Gastroesophageal sphincter (tissue), 4 donors: ENCODE measurements around the gene PEX6. TPM values are rescaled to one million over a fixed set of nuclear protein-coding genes. Genes with fewer than 3 reads are reported as not detected.

Experiments used
- ATAC-seq: fragments of 150-250 bp; one replicate; pipeline ENCODE4 v1.9.1; 2016; ENCODE audit warnings: mild to moderate bottlenecking, moderate library complexity
- H3K27ac ChIP-seq, 4 donors: fragments of 200-600 bp; sonication (generic) in 3 of 4; 1 replicate in 3 of 4; 2 replicates in 1 of 4; pipeline ENCODE4 v1.5.1; 2016 to 2019
- H3K27me3 ChIP-seq: fragments of 200-600 bp; sonication (generic); one replicate; pipeline ENCODE4 v1.5.1; 2019
- H3K36me3 ChIP-seq, 2 donors: fragments of 200-600 bp; sonication (generic); one replicate each; pipeline ENCODE4 v1.5.1; 2019; ENCODE audit warnings: control low read depth in 1 of 2
- H3K4me1 ChIP-seq, 3 donors: fragments of 200-600 bp; sonication (generic); 1 replicate in 2 of 3; 2 replicates in 1 of 3; pipeline ENCODE4 v1.5.1; 2016 to 2019; ENCODE audit warnings: control low read depth in 2 of 3
- H3K4me3 ChIP-seq, 2 donors: fragments of 200-600 bp; sonication (generic); one replicate each; pipeline ENCODE4 v1.5.1; 2019; ENCODE audit warnings: mild to moderate bottlenecking in 1 of 2, moderate library complexity in 1 of 2
- H3K9me3 ChIP-seq, 3 donors: fragments of 200-600 bp; sonication (generic); one replicate each; pipeline ENCODE4 v1.5.1; 2017 to 2019; ENCODE audit warnings: control low read depth in 2 of 3
- CTCF ChIP-seq, 4 experiments: fragments of 200-600 bp in 2 of 4; fragments of 450-650 bp in 2 of 4; sonication (generic) in 1 of 4; IDR thresholded peaks; one replicate each; pipeline ENCODE4 v1.5.1; 2017 to 2019; ENCODE audit warnings: antibody characterized with exemption in 4 of 4, mild to moderate bottlenecking in 2 of 4, moderate library complexity in 2 of 4
- EP300 ChIP-seq: sonication (generic); formaldehyde crosslinking; IDR thresholded peaks from one replicate; pipeline ENCODE4 v1.6.1; 2017; ENCODE audit warnings: antibody characterized with exemption, mild to moderate bottlenecking
- POLR2A ChIP-seq, 2 donors: fragments of 450-650 bp; IDR thresholded peaks; one replicate each; pipeline ENCODE4 v1.6.1; 2017; ENCODE audit warnings: antibody characterized with exemption in 2 of 2, mild to moderate bottlenecking in 2 of 2, moderate library complexity in 1 of 2
- POLR2AphosphoS5 ChIP-seq: sonication (generic); formaldehyde crosslinking; IDR thresholded peaks from one replicate; pipeline ENCODE4 v1.6.1; 2017; ENCODE audit warnings: antibody characterized with exemption
- WGBS, 2 donors: methylation state at CpG; one replicate each; pipeline ENCODE4 v1.1.5; 2018; ENCODE audit warnings: low coverage in 1 of 2; 5-methylcytosine and 5-hydroxymethylcytosine counted together
- total RNA-seq, 4 donors: library from RNA; depleted of rRNA; stranded (reverse); fragments of >200 nt; gene quantifications; one replicate each; pipeline ENCODE4 v1.1.0, GENCODE V29; 2016

PEX6 gene
- total RNA-seq, 4 donors from 2014 or later = 9.8 to 23.5 (median 21.2) TPM

- Histone ChIP-seq H3K4me1 (peaks cover 0 to 69% (median 43%) of the 10 kb centered on the region in 3 donors), H3K36me3 (peaks cover 0 to 53% of the 10 kb centered on the region in 2 donors), H3K9me3 (no peaks in the 10 kb centered on the region), H3K4me3 (peak overlapping the region in 1 of 2 donors; percentile 12), H3K27ac (peak overlapping the region in 3 of 4 donors; percentile 41 to 88 (median 86)), H3K27me3 (no peaks in the 10 kb centered on the region)
- no peak for TF ChIP-seq EP300
- TF ChIP-seq CTCF (IDR thresholded peaks at IDR 0.05) = no peak
- TF ChIP-seq POLR2AphosphoS5 = no peak
- ATAC-seq = no peak
- 58 to 63% methylated on average over 6 of the region's 7 CpGs for WGBS, 2 donors
These were observed 37.4 kb upstream of the PEX6 start for GRCh38 chr6:43016176-43016942.

GRCh38 chr6:43014434-43014909 is 35.5 kb upstream of the PEX6 start:
- TF ChIP-seq POLR2A (IDR thresholded peaks at IDR 0.05) = no peak
- no peak for TF ChIP-seq CTCF (IDR thresholded peaks at IDR 0.05)
- no peak for TF ChIP-seq POLR2AphosphoS5
- no peak for TF ChIP-seq EP300
- H3K27me3 ChIP-seq = no peaks in the 10 kb centered on the region
- peak overlapping the region; percentile 57 to 88 (median 84) for H3K27ac ChIP-seq
- H3K9me3 ChIP-seq = no peaks in the 10 kb centered on the region
- H3K4me1 ChIP-seq = peaks cover 0 to 60% (median 34%) of the 10 kb centered on the region in 3 donors
- H3K36me3 ChIP-seq = peaks cover 0 to 58% of the 10 kb centered on the region in 2 donors
- WGBS, 2 donors = 0 to 2% methylated on average over 7 of the region's 7 CpGs
- H3K4me3 ChIP-seq = peak overlapping the region; percentile 57 to 83
- ATAC-seq = no peak

GRCh38 chr6:43013843-43014433 is 35.0 kb upstream of the PEX6 start, which contains the start of the genes KLHDC3 and MEA1:
Gene KLHDC3 (plus strand): TSS chr6:43014249. CDS start chr6:43017193, 2,944 bp downstream.
Gene MEA1 (minus strand): TSS chr6:43013946. CDS start chr6:43013813, 133 bp downstream.
- ATAC-seq = peak; percentile 99
- H3K27ac ChIP-seq = peak within 1 kb of the TSS; percentile 57 to 88 (median 87)
- H3K27me3 ChIP-seq = no peaks in the 10 kb centered on the region
- H3K4me1 ChIP-seq = peaks cover 0 to 60% (median 34%) of the 10 kb centered on the region in 3 donors
- H3K36me3 ChIP-seq = peaks cover 0 to 58% of the 10 kb centered on the region in 2 donors
- WGBS, 2 donors = 0% methylated on average over 3 of the region's 51 CpGs; no CpG with 5 or more reads in 1 of the 2 donors
- TF ChIP-seq POLR2AphosphoS5 (peak; percentile 70), POLR2A (IDR thresholded peaks at IDR 0.05) (peak in 1 of 2 donors; percentile 34), EP300 (no peak), CTCF (IDR thresholded peaks at IDR 0.05) (no peak)
- H3K9me3 ChIP-seq = no peaks in the 10 kb centered on the region
- peak within 1 kb of the TSS; percentile 63 to 83 for H3K4me3 ChIP-seq

- peak overlapping the region; percentile 39 to 88 (median 87) for H3K27ac ChIP-seq
- WGBS, 2 donors = 0 to 4% methylated on average over 1 to 8 of the region's 25 CpGs
- no peaks in the 10 kb centered on the region for H3K27me3 ChIP-seq
- H3K36me3 ChIP-seq = peaks cover 0 to 58% of the 10 kb centered on the region in 2 donors
- peaks cover 0 to 60% (median 34%) of the 10 kb centered on the region in 3 donors for H3K4me1 ChIP-seq
- TF ChIP-seq POLR2A (IDR thresholded peaks at IDR 0.05) (no peak), EP300 (no peak), CTCF (IDR thresholded peaks at IDR 0.05) (no peak), POLR2AphosphoS5 (no peak)
- H3K9me3 ChIP-seq = no peaks in the 10 kb centered on the region
- ATAC-seq = no peak
- peak overlapping the region; percentile 63 to 83 for H3K4me3 ChIP-seq
These were observed 34.3 kb upstream of the PEX6 start for GRCh38 chr6:43013097-43013842.
